B cell (primary cell): Measurements from ENCODE around the gene FLNB. TPM values are rescaled to one million over a fixed set of nuclear protein-coding genes. Genes with fewer than 3 reads are reported as not detected.

ENCODE experiments used
- ATAC-seq: fragments of 200-7000 bp; cut with Tn5 transposase; one replicate; pipeline ENCODE4 v1.10.0; 2021; ENCODE audit warnings: low read depth, mild to moderate bottlenecking, moderate number of reproducible peaks, moderate library complexity
- CTCF ChIA-PET: fragments of 350-600 bp; sonication (Branson Sonifier 250); formaldehyde crosslinking; loops from one replicate; lab custom pipeline; 2021; ENCODE audit warnings: antibody characterized with exemption, inconsistent platforms; lab: Charles Lee
- POLR2A ChIA-PET: fragments of 350-600 bp; sonication (Branson Sonifier 250); formaldehyde crosslinking; loops from one replicate; lab custom pipeline; 2021; ENCODE audit warnings: antibody characterized with exemption; lab: Charles Lee
- DNase-seq: peaks from one replicate; pipeline ENCODE4 v3.0.0; 2013
- H2AFZ ChIP-seq: 2 replicates; pipeline ENCODE4 v1.6.1; 2012; ENCODE audit warnings: mild to moderate bottlenecking, low read depth, low read length; ENCODE audit not compliant: insufficient read depth, poor library complexity, severe bottlenecking
- H3K27ac ChIP-seq, 2 donors: 1 replicate in 1 of 2; 2 replicates in 1 of 2; pipeline ENCODE4 v1.5.1; 2012 to 2013; ENCODE audit warnings: low read length in 2 of 2, mild to moderate bottlenecking in 2 of 2, moderate library complexity in 1 of 2
- H3K27me3 ChIP-seq, 4 experiments: fragments of 200-600 bp in 1 of 4; sonication (generic) in 1 of 4; replicated peaks in 1 of 4; 1 replicate in 2 of 4; 2 replicates in 2 of 4; pipeline versions ENCODE4 v1.6.1 to v1.7.0; 2013 to 2016; ENCODE audit warnings: low read length in 3 of 4, mild to moderate bottlenecking in 2 of 4, mixed read lengths in 1 of 4, moderate library complexity in 1 of 4; ENCODE audit not compliant: insufficient read depth in 4 of 4, control insufficient read depth in 3 of 4; ENCODE audit errors: control extremely low read depth in 1 of 4
- H3K36me3 ChIP-seq, 2 experiments: replicated peaks in 1 of 2; 1 replicate in 1 of 2; 2 replicates in 1 of 2; pipeline versions ENCODE4 v1.6.1 to v1.7.1; 2013; ENCODE audit warnings: low read length in 1 of 2; ENCODE audit not compliant: insufficient read depth in 2 of 2, control insufficient read depth in 1 of 2; ENCODE audit errors: control extremely low read depth in 1 of 2, extremely low read depth in 1 of 2
- H3K4me1 ChIP-seq, 2 donors: fragments of 200-600 bp in 1 of 2; sonication (generic) in 1 of 2; 1 replicate in 1 of 2; 2 replicates in 1 of 2; pipeline versions ENCODE4 v1.5.1 to v1.6.1; 2013 to 2017; ENCODE audit warnings: low read length in 2 of 2; ENCODE audit not compliant: control insufficient read depth in 2 of 2, insufficient read depth in 2 of 2
- H3K4me2 ChIP-seq: replicated peaks from 2 replicates; pipeline ENCODE3; 2012; ENCODE audit warnings: mild to moderate bottlenecking, low read depth, low read length; ENCODE audit not compliant: poor library complexity, severe bottlenecking
- H3K4me3 ChIP-seq, 5 experiments: fragments of 200-600 bp in 1 of 5; sonication (generic) in 1 of 5; 1 replicate in 3 of 5; 2 replicates in 2 of 5; pipeline versions ENCODE4 v1.5.1 to v1.7.0; 2011 to 2016; ENCODE audit warnings: low read length in 4 of 5, mild to moderate bottlenecking in 4 of 5, low read depth in 2 of 5, control low read depth in 1 of 5, moderate library complexity in 1 of 5; ENCODE audit not compliant: insufficient read depth in 1 of 5; ENCODE audit errors: control extremely low read depth in 1 of 5, extremely low read depth in 1 of 5
- H3K79me2 ChIP-seq: fragments of 200-600 bp; sonication (generic); one replicate; pipeline ENCODE4 v1.6.0; 2016; ENCODE audit warnings: low read length; ENCODE audit not compliant: control insufficient read depth, insufficient read depth
- H3K9ac ChIP-seq: fragments of 200-600 bp; sonication (generic); 2 replicates; pipeline ENCODE4 v1.6.1; 2017; ENCODE audit warnings: mild to moderate bottlenecking, low read length, moderate library complexity
- H3K9me3 ChIP-seq, 3 donors: one replicate each; pipeline versions ENCODE4 v1.6.1 to v1.7.1; 2013; ENCODE audit warnings: low read length in 2 of 3; ENCODE audit not compliant: control insufficient read depth in 2 of 3, insufficient read depth in 1 of 3; ENCODE audit errors: control extremely low read depth in 1 of 3
- H4K20me1 ChIP-seq: 2 replicates; pipeline ENCODE4 v1.6.0; 2012; ENCODE audit warnings: mild to moderate bottlenecking, low read length; ENCODE audit not compliant: insufficient read depth, control insufficient read depth, poor library complexity, severe bottlenecking
- H3K27ac Mint-ChIP-seq: one replicate; pipeline ENCODE4 v1.8.0; 2021; ENCODE audit warnings: mixed read lengths
- H3K27me3 Mint-ChIP-seq: one replicate; pipeline ENCODE4 v1.8.0; 2021; ENCODE audit warnings: mixed read lengths
- H3K4me1 Mint-ChIP-seq: one replicate; pipeline ENCODE4 v1.8.0; 2021; ENCODE audit warnings: mixed read lengths
- H3K4me3 Mint-ChIP-seq: one replicate; pipeline ENCODE4 v1.8.0; 2021; ENCODE audit warnings: mixed read lengths
- H3K9me3 Mint-ChIP-seq: one replicate; pipeline ENCODE4 v1.8.0; 2022; ENCODE audit warnings: mixed read lengths; ENCODE audit not compliant: insufficient read depth
- CTCF ChIP-seq: fragments of 200-600 bp; IDR thresholded peaks from one replicate; pipeline ENCODE4 v1.8.0; 2022; ENCODE audit warnings: antibody characterized with exemption, mild to moderate bottlenecking
- EZH2 ChIP-seq: IDR thresholded peaks from 2 replicates; pipeline ENCODE4 v1.6.1; 2012; ENCODE audit warnings: borderline replicate concordance, low read depth, mild to moderate bottlenecking, moderate library complexity, low read length; ENCODE audit not compliant: insufficient read depth, poor library complexity, severe bottlenecking
- WGBS: methylation state at CpG from one replicate; pipeline ENCODE4 v1.1.5; 2013; ENCODE audit warnings: missing lambda C conversion rate; ENCODE audit not compliant: insufficient coverage; 5-methylcytosine and 5-hydroxymethylcytosine counted together
- intact Hi-C: fragments of 100-400 bp; cut with micrococcal nuclease; formaldehyde crosslinking; loops from one replicate; pipeline ENCODE4 v1.10.0; 2022
- polyA plus RNA-seq: library from polyadenylated mRNA; depleted of rRNA; stranded (reverse); fragments of >200 nt; gene quantifications from 2 replicates; pipeline ENCODE4 v1.2.3, GENCODE V29; 2012
- total RNA-seq, 2 donors: library from RNA; stranded (reverse); fragments of 120-200 nt in 1 of 2; gene quantifications; 1 replicate in 1 of 2; 2 replicates in 1 of 2; pipeline versions ENCODE4 v1.2.3 to v1.2.4, GENCODE V29; 2013 to 2022

Gene FLNB
- total and polyA plus RNA-seq, 2 donors (not counting 1 experiment from before 2014, with no cell fraction given): 25.5 to 28.3 TPM

DNA sequence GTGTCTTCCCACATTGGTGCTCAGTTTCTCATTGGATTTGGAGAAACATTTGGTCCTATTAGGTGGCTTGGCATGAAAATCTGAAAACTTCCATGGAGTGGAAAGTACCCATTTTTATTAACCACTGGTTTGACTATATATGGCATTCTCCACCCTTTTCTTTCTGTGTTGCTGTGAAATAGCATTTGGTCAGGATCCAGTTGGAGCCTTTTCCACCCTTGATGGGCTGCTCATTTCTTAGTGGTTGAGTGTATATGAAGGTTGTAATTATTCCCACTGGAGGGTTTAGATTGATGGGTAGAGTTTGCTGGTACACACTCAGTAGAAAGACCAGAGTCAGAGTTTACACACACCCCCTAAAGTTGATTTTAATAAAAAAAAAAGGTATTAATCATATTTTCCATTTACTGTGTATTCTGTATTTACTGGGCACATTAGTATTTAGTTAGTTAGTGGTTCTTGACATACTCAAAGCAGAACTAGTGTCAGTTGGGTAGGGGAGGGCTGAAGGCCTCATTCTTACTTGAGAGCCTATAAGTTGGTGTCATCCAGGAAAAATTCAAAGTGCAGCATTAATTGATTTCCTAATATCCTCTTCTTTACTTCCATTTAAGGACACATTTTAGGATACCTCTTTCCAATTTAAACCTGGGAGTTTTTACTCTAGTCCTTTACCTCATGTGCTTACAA lies 69.5 kb downstream of the FLNB start:
- POLR2A ChIA-PET: no interaction called here
- CTCF ChIA-PET: no interaction called here
- intact Hi-C loops: no loop called here

GRCh38 chr3:58078610-58079009 lies 70.4 kb downstream of the FLNB start:
- Histone ChIP-seq H3K36me3 (peaks cover 1 to 19% of the 10 kb centered on the region in 2 experiments), H3K27me3 (no peaks in the 10 kb centered on the region), H3K4me2 (no peak overlapping the region), H3K4me1 (peaks cover 25 to 36% of the 10 kb centered on the region in 2 donors), H3K4me3 (no peak overlapping the region), H3K9me3 (no peaks in the 10 kb centered on the region), H4K20me1 (no peaks in the 10 kb centered on the region), H2AFZ (no peak overlapping the region), H3K79me2 (peaks cover 7% of the 10 kb centered on the region), H3K27ac (no peak overlapping the region), H3K9ac (no peak overlapping the region)
- no peak for TF ChIP-seq CTCF
- TF ChIP-seq EZH2: no peak
- DNase-seq (no peak), ATAC-seq (no peak)
- Mint-ChIP-seq H3K9me3 (no peaks in the 10 kb centered on the region), H3K27me3 (no peaks in the 10 kb centered on the region), H3K4me3 (no peak overlapping the region), H3K27ac (no peak overlapping the region), H3K4me1 (peaks cover 27% of the 10 kb centered on the region)
- CTCF ChIA-PET: no interaction called here
- WGBS: 100% methylated on average over 2 of the region's 4 CpGs
- POLR2A ChIA-PET: no interaction called here
- intact Hi-C loops: no loop called here

More for the DNA sequence above, 69.5 kb downstream of the FLNB start:
- ATAC-seq (no peak), DNase-seq (no peak)
- H3K36me3 ChIP-seq: peaks cover 1 to 19% of the 10 kb centered on the region in 2 experiments
- H4K20me1 ChIP-seq: no peaks in the 10 kb centered on the region
- H3K9me3 Mint-ChIP-seq: no peaks in the 10 kb centered on the region
- H3K4me2 ChIP-seq: no peak overlapping the region
- no peak overlapping the region for H2AFZ ChIP-seq
- H3K4me1 ChIP-seq: peaks cover 27 to 37% of the 10 kb centered on the region in 2 donors
- TF ChIP-seq EZH2: no peak
- no peaks in the 10 kb centered on the region for H3K9me3 ChIP-seq
- peaks cover 30% of the 10 kb centered on the region for H3K4me1 Mint-ChIP-seq
- no peak overlapping the region for H3K9ac ChIP-seq
- no peak overlapping the region for H3K4me3 Mint-ChIP-seq
- H3K27ac Mint-ChIP-seq: no peak overlapping the region
- H3K4me3 ChIP-seq: no peak overlapping the region
- H3K27me3 Mint-ChIP-seq: no peaks in the 10 kb centered on the region
- H3K27ac ChIP-seq: no peak overlapping the region
- peaks cover 7% of the 10 kb centered on the region for H3K79me2 ChIP-seq
- H3K27me3 ChIP-seq: no peaks in the 10 kb centered on the region
